H1 (cell line): ENCODE results near the gene NR3C1. TPM values are rescaled to one million over a fixed set of nuclear protein-coding genes. Genes with fewer than 3 reads are reported as not detected.

ENCODE experiments used
- CTCF ChIA-PET: fragments of 300-600 bp; sonication (Branson Sonifier 250); formaldehyde crosslinking; loops from one replicate; lab custom pipeline; 2021; ENCODE audit not compliant: partially characterized antibody; lab: Charles Lee
- POLR2A ChIA-PET: fragments of 300-600 bp; sonication (Branson Sonifier 250); formaldehyde crosslinking; loops from one replicate; lab custom pipeline; 2021; ENCODE audit warnings: inconsistent platforms; ENCODE audit not compliant: partially characterized antibody; lab: Charles Lee
- DNase-seq, 2 experiments: peaks; one replicate each; pipeline versions ENCODE4 v3.0.0 to v3.0.0-alpha.2; 2010 to 2022; ENCODE audit warnings: low spot score in 2 of 2, low read depth in 1 of 2, mixed read lengths in 1 of 2
- FAIRE-seq: peaks from 2 replicates; lab custom pipeline; 2011; peaks lifted over from hg19 to GRCh38; lab: Jason Lieb, UNC
- H2AFZ ChIP-seq: 2 replicates; pipeline ENCODE4 v1.8.1; 2012; ENCODE audit warnings: low read length, inconsistent platforms
- H2AK5ac ChIP-seq: 2 replicates; pipeline ENCODE4 v1.6.1; 2013; ENCODE audit warnings: low read depth, low read length
- H2BK120ac ChIP-seq: replicated peaks from 2 replicates; pipeline ENCODE3; 2013; ENCODE audit warnings: low read depth, low read length, inconsistent platforms
- H2BK12ac ChIP-seq: 2 replicates; pipeline ENCODE4 v1.6.1; 2013; ENCODE audit warnings: low read depth, low read length
- H2BK15ac ChIP-seq: 2 replicates; pipeline ENCODE4 v1.6.1; 2013; ENCODE audit warnings: low read length
- H2BK20ac ChIP-seq: 2 replicates; pipeline ENCODE4 v1.6.1; 2013; ENCODE audit warnings: low read length
- H2BK5ac ChIP-seq: 2 replicates; pipeline ENCODE4 v1.6.1; 2013; ENCODE audit warnings: low read depth, low read length
- H3K14ac ChIP-seq: 2 replicates; pipeline ENCODE4 v1.6.1; 2013; ENCODE audit warnings: inconsistent platforms; ENCODE audit not compliant: insufficient read length
- H3K18ac ChIP-seq: 2 replicates; pipeline ENCODE4 v1.6.1; 2013; ENCODE audit warnings: low read length; ENCODE audit errors: extremely low read depth
- H3K23ac ChIP-seq: 2 replicates; pipeline ENCODE4 v1.6.1; 2013; ENCODE audit warnings: inconsistent platforms; ENCODE audit not compliant: insufficient read length
- H3K23me2 ChIP-seq: 2 replicates; pipeline ENCODE4 v1.6.1; 2013; ENCODE audit warnings: low read depth, low read length
- H3K27ac ChIP-seq: 2 replicates; pipeline ENCODE4 v1.6.1; 2011; ENCODE audit warnings: low read depth, low read length, inconsistent platforms
- H3K27me3 ChIP-seq, 4 experiments: replicated peaks in 1 of 4; 1 replicate in 1 of 4; 2 replicates in 3 of 4; pipeline versions ENCODE4 v1.6.1 to v1.8.1; 2011 to 2013; ENCODE audit warnings: low read length in 3 of 4, mild to moderate bottlenecking in 3 of 4, inconsistent platforms in 2 of 4, mixed read lengths in 2 of 4, moderate library complexity in 1 of 4; ENCODE audit not compliant: control insufficient read depth in 3 of 4, insufficient read depth in 3 of 4; ENCODE audit errors: extremely low read depth in 1 of 4
- H3K36me3 ChIP-seq, 4 experiments: 2 replicates each; pipeline versions ENCODE4 v1.6.1 to v1.8.1; 2011 to 2013; ENCODE audit warnings: mild to moderate bottlenecking in 4 of 4, low read length in 3 of 4, moderate library complexity in 2 of 4, control low read depth in 1 of 4, inconsistent platforms in 1 of 4; ENCODE audit not compliant: insufficient read depth in 4 of 4, control insufficient read depth in 2 of 4
- H3K4ac ChIP-seq: replicated peaks from 2 replicates; pipeline ENCODE3; 2013; ENCODE audit warnings: low read length, low read depth, mixed read lengths, inconsistent platforms; ENCODE audit not compliant: insufficient read length
- H3K4me1 ChIP-seq, 4 experiments: replicated peaks in 1 of 4; 1 replicate in 1 of 4; 2 replicates in 3 of 4; pipeline versions ENCODE4 v1.6.1 to v1.8.1; 2011 to 2013; ENCODE audit warnings: low read length in 3 of 4, inconsistent platforms in 2 of 4, mixed read lengths in 1 of 4; ENCODE audit not compliant: insufficient read depth in 4 of 4, control insufficient read depth in 3 of 4
- H3K4me2 ChIP-seq, 2 experiments: 2 replicates each; pipeline versions ENCODE4 v1.6.1 to v1.8.1; 2011 to 2013; ENCODE audit warnings: low read depth in 2 of 2, low read length in 2 of 2, control low read depth in 1 of 2, inconsistent platforms in 1 of 2, mild to moderate bottlenecking in 1 of 2; ENCODE audit not compliant: insufficient read depth in 1 of 2
- H3K4me3 ChIP-seq, 4 experiments: fragments of 200-600, 300-600 bp in 1 of 4; sonication (generic), shearing (Covaris generic), sonication (Bioruptor Twin) in 1 of 4; 2 replicates each; pipeline versions ENCODE4 v1.5.1 to v1.8.1; 2011 to 2016; ENCODE audit warnings: low read length in 4 of 4, low read depth in 3 of 4, control low read depth in 2 of 4, inconsistent platforms in 2 of 4, mild to moderate bottlenecking in 2 of 4, mixed read lengths in 1 of 4, moderate library complexity in 1 of 4; ENCODE audit not compliant: insufficient read depth in 2 of 4; ENCODE audit errors: extremely low read depth in 1 of 4
- H3K56ac ChIP-seq: replicated peaks from 2 replicates; pipeline ENCODE3; 2013; ENCODE audit warnings: low read depth, mild to moderate bottlenecking, mixed read lengths, low read length, inconsistent platforms; ENCODE audit not compliant: insufficient read length
- H3K79me1 ChIP-seq: 2 replicates; pipeline ENCODE4 v1.6.1; 2013; ENCODE audit warnings: low read depth, low read length, control low read depth
- H3K79me2 ChIP-seq, 2 experiments: 2 replicates each; pipeline versions ENCODE4 v1.6.1 to v1.8.1; 2012 to 2013; ENCODE audit warnings: low read length in 2 of 2, mild to moderate bottlenecking in 2 of 2, inconsistent platforms in 1 of 2; ENCODE audit not compliant: insufficient read depth in 2 of 2, control insufficient read depth in 1 of 2
- H3K9ac ChIP-seq, 4 experiments: replicated peaks in 1 of 4; 1 replicate in 1 of 4; 2 replicates in 3 of 4; pipeline versions ENCODE4 v1.6.1 to v1.8.1; 2011 to 2013; ENCODE audit warnings: low read depth in 3 of 4, low read length in 3 of 4, control low read depth in 2 of 4, mild to moderate bottlenecking in 2 of 4, moderate library complexity in 2 of 4, inconsistent platforms in 1 of 4; ENCODE audit errors: extremely low read depth in 1 of 4
- H3K9me3 ChIP-seq, 2 experiments: 2 replicates each; pipeline versions ENCODE4 v1.6.1 to v1.8.1; 2012 to 2013; ENCODE audit warnings: mild to moderate bottlenecking in 2 of 2, moderate library complexity in 2 of 2, control low read depth in 1 of 2, inconsistent platforms in 1 of 2, low read depth in 1 of 2, low read length in 1 of 2, mixed read lengths in 1 of 2; ENCODE audit not compliant: insufficient read depth in 2 of 2
- H4K20me1 ChIP-seq, 2 experiments: replicated peaks in 1 of 2; 2 replicates each; pipeline versions ENCODE3 to v1.8.1; 2011 to 2013; ENCODE audit warnings: inconsistent platforms in 2 of 2, low read length in 2 of 2, mild to moderate bottlenecking in 1 of 2; ENCODE audit not compliant: insufficient read depth in 2 of 2, control insufficient read depth in 1 of 2
- H4K5ac ChIP-seq: 2 replicates; pipeline ENCODE4 v1.6.1; 2013; ENCODE audit warnings: low read length, low read depth, mixed read lengths, inconsistent platforms; ENCODE audit not compliant: insufficient read length
- H4K8ac ChIP-seq: 2 replicates; pipeline ENCODE4 v1.8.0; 2013; ENCODE audit warnings: mild to moderate bottlenecking, moderate library complexity, low read length, inconsistent platforms; ENCODE audit not compliant: insufficient read depth; ENCODE audit errors: extremely low read depth
- H4K91ac ChIP-seq: replicated peaks from 2 replicates; pipeline ENCODE3; 2013; ENCODE audit warnings: low read length, mixed read lengths, inconsistent platforms; ENCODE audit not compliant: insufficient read length
- CREB1 ChIP-seq: IDR thresholded peaks from 2 replicates; pipeline ENCODE4 v1.6.1; 2012; ENCODE audit warnings: inconsistent platforms
- FOSL1 ChIP-seq: IDR thresholded peaks from 2 replicates; pipeline ENCODE4 v1.6.1; 2011; ENCODE audit warnings: mild to moderate bottlenecking, low read depth, low read length, moderate library complexity; ENCODE audit not compliant: insufficient read depth
- JUND ChIP-seq: IDR thresholded peaks from 2 replicates; pipeline ENCODE4 v1.6.1; 2011; ENCODE audit warnings: mild to moderate bottlenecking, improper control_type of control experiment, low read length
- POLR2A ChIP-seq, 2 experiments: IDR thresholded peaks; 1 replicate in 1 of 2; 2 replicates in 1 of 2; pipeline ENCODE4 v1.6.1; 2011; ENCODE audit warnings: low read depth in 2 of 2, low read length in 2 of 2, mild to moderate bottlenecking in 2 of 2; ENCODE audit errors: control extremely low read depth in 1 of 2
- POLR2AphosphoS5 ChIP-seq: IDR thresholded peaks from 2 replicates; pipeline ENCODE4 v1.6.1; 2011; ENCODE audit warnings: low read depth, low read length
- RFX5 ChIP-seq: IDR thresholded peaks from 2 replicates; pipeline ENCODE4 v1.6.1; 2011; ENCODE audit warnings: low read depth, low read length, improper control_type of control experiment, borderline replicate concordance
- SIN3A ChIP-seq, 2 experiments: IDR thresholded peaks in 1 of 2; conservative IDR thresholded peaks in 1 of 2; 2 replicates each; pipeline ENCODE4 v1.6.1; 2011 to 2012; ENCODE audit warnings: low read length in 2 of 2, improper control_type of control experiment in 1 of 2, low read depth in 1 of 2, mild to moderate bottlenecking in 1 of 2
- SIRT6 ChIP-seq: IDR thresholded peaks from one replicate; pipeline ENCODE4 v1.7.1; 2012; ENCODE audit warnings: low read length, inconsistent platforms
- SIX5 ChIP-seq: IDR thresholded peaks from 2 replicates; pipeline ENCODE4 v1.6.1; 2011; ENCODE audit warnings: mild to moderate bottlenecking, low read depth, low read length
- SP2 ChIP-seq: IDR thresholded peaks from 2 replicates; pipeline ENCODE4 v1.6.1; 2012; ENCODE audit warnings: mild to moderate bottlenecking, low read length, inconsistent platforms
- SRF ChIP-seq: IDR thresholded peaks from 2 replicates; pipeline ENCODE4 v1.6.1; 2011; ENCODE audit warnings: mild to moderate bottlenecking, low read depth, low read length, moderate library complexity
- TEAD4 ChIP-seq: IDR thresholded peaks from 2 replicates; pipeline ENCODE4 v1.6.1; 2012; ENCODE audit warnings: low read depth, low read length, inconsistent platforms, mixed read lengths
- YY1 ChIP-seq: IDR thresholded peaks from 2 replicates; pipeline ENCODE4 v1.6.1; 2011; ENCODE audit warnings: low read depth, mild to moderate bottlenecking, low read length
- WGBS, 2 experiments: shearing (Covaris generic) in 1 of 2; methylation state at CpG; one replicate each; pipeline versions ENCODE4 v1.1.6 to v1.1.7; 2013 to 2015; ENCODE audit warnings: low lambda C conversion rate in 2 of 2, mixed read lengths in 2 of 2, inconsistent platforms in 1 of 2, low coverage in 1 of 2, missing lambda C conversion rate in 1 of 2; ENCODE audit not compliant: insufficient replicate concordance in 2 of 2, insufficient coverage in 1 of 2, insufficient read length in 1 of 2; ENCODE audit errors: extremely low coverage in 1 of 2, missing lambda C conversion rate in 1 of 2; 5-methylcytosine and 5-hydroxymethylcytosine counted together
- polyA plus RNA-seq, 7 experiments: library from polyadenylated mRNA; depleted of rRNA in 3 of 7; stranded (reverse) in 5 of 7; unstranded in 2 of 7; fragments of >200 nt in 5 of 7; fragments of 200-250 nt in 2 of 7; gene quantifications; 1 replicate in 5 of 7; 2 replicates in 1 of 7; 4 replicates in 1 of 7; pipeline versions ENCODE4 v1.2.1 to v1.2.3, GENCODE V29; 2011 to 2013; ENCODE audit warnings: missing spikeins in 2 of 7, mixed read lengths in 2 of 7
- total RNA-seq: library from RNA; stranded (reverse); fragmentation: NEBNext Ultra II Directional; extraction: Animal tissue kit (Norgen Biotek cat#: 25700); gene quantifications from 2 replicates; pipeline ENCODE4 v1.2.1, GENCODE V29; 2021
- TF ChIP-seq, protein P1 (sequence below): IDR thresholded peaks from 2 replicates; pipeline ENCODE4 v1.6.1; 2011; ENCODE audit warnings: low read length, improper control_type of control experiment

NR3C1 gene
- total and polyA plus RNA-seq, 2 of the 8 experiments (the other 6 are each of a cell fraction or from before 2014, with no cell fraction given), result 1.7 to 5.4 TPM

DNA sequence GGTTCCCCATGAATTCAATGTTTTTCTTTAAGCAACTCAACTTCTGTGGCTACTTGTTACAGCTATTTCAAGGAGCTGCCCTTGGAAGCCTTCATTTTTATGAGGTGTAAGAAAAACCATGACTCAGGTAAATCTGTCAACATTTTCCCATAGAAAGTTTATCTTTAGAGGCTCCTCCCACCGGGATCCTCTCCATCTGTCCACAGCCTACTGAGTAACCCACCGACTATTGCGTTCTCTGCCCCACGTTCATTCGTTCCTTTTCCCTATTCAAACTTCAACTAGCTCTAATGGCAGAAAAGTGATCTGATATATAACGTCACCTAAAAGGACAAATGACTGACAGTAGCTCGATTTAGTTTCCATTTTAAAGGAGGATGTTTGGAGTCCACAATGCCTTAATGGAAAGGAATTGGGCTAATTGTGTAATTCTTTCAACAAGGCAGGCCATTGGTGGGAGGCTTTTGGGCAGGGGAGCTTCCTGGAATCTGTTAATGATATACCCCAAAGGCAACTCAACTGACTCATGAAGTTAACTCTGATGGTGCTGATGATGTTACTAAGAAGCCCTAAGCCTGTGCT lies 29.3 kb upstream of the NR3C1 start:
- DNase-seq, result no peak
- H2BK5ac ChIP-seq, result no peak overlapping the region
- no peak overlapping the region for H2BK12ac ChIP-seq
- no peak overlapping the region for H2BK15ac ChIP-seq
- H3K18ac ChIP-seq, result no peak overlapping the region
- H2BK120ac ChIP-seq, result no peak overlapping the region
- no peak overlapping the region for H3K4ac ChIP-seq
- no peak overlapping the region for H3K14ac ChIP-seq
- no peaks in the 10 kb centered on the region for H3K79me2 ChIP-seq
- ChIA-PET POLR2A (no interaction called here), CTCF (interaction anchor here (0.5 to 0.8 kb wide), 2 partner anchors 222 to 566 kb away, joined by 3 to 4 read pairs; no protein-coding TSS in a partner anchor)
- no peak overlapping the region for H4K5ac ChIP-seq
- H3K23ac ChIP-seq, result no peak overlapping the region
- H3K27me3 ChIP-seq, result no peaks in the 10 kb centered on the region
- no peaks in the 10 kb centered on the region for H3K9me3 ChIP-seq
- H2AFZ ChIP-seq, result no peak overlapping the region
- FAIRE-seq, result no peak
- no peak overlapping the region for H2AK5ac ChIP-seq
- no peak overlapping the region for H3K4me3 ChIP-seq
- H4K20me1 ChIP-seq, result no peaks in the 10 kb centered on the region
- WGBS, 2 experiments, result 90% methylated on average over 7 of the region's 7 CpGs; no CpG with 5 or more reads in 1 of the 2 experiments
- H3K4me2 ChIP-seq, result no peak overlapping the region
- no peak overlapping the region for H4K8ac ChIP-seq
- H3K56ac ChIP-seq, result no peak overlapping the region
- H3K4me1 ChIP-seq, result 0 out of 7 replicates have a peak, but pooled peaks cover 0 to 1% (median 0%) of the 10 kb centered on the region in 4 experiments
- no peak overlapping the region for H2BK20ac ChIP-seq
- H3K36me3 ChIP-seq, result no peaks in the 10 kb centered on the region
- no peak overlapping the region for H3K27ac ChIP-seq
- no peak overlapping the region for H4K91ac ChIP-seq
- no peak overlapping the region for H3K9ac ChIP-seq
- H3K79me1 ChIP-seq, result no peaks in the 10 kb centered on the region
- no peaks in the 10 kb centered on the region for H3K23me2 ChIP-seq
- no peak for TF ChIP-seq CREB1
- TF ChIP-seq SIX5, result no peak
- no peak for TF ChIP-seq RFX5
- TF ChIP-seq POLR2AphosphoS5, result no peak
- TF ChIP-seq SIN3A (conservative IDR thresholded peaks at IDR 0.05 in 1 of 2, IDR thresholded peaks at IDR 0.05 in 1 of 2; ENCODE audit: low read depth in 1 of 2, low read length in 2 of 2), result no peak
- no peak for TF ChIP-seq TEAD4
- TF ChIP-seq SRF, result no peak
- TF ChIP-seq POLR2A (IDR thresholded peaks at IDR 0.05; ENCODE audit: control extremely low read depth in 1 of 2, low read depth in 2 of 2, low read length in 2 of 2), result no peak
- TF ChIP-seq SIRT6, result no peak
- no peak for TF ChIP-seq SP2
- TF ChIP-seq YY1, result no peak
- no peak for TF ChIP-seq JUND
- TF ChIP-seq, protein P1, sequence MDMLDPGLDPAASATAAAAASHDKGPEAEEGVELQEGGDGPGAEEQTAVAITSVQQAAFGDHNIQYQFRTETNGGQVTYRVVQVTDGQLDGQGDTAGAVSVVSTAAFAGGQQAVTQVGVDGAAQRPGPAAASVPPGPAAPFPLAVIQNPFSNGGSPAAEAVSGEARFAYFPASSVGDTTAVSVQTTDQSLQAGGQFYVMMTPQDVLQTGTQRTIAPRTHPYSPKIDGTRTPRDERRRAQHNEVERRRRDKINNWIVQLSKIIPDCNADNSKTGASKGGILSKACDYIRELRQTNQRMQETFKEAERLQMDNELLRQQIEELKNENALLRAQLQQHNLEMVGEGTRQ, result no peak
- TF ChIP-seq FOSL1, result no peak
